DOHH2 (cell line): ENCODE results near the gene SPATA24.
A peak's percentile ranks its signal among the peaks of the same experiment; 100 is the strongest.

Experiments
- CTCF ChIP-seq: fragments of 200-600 bp; sonication (generic); IDR thresholded peaks from one replicate; pipeline ENCODE4 v1.5.1; 2014; ENCODE audit warnings: antibody characterized with exemption, mild to moderate bottlenecking, low read depth, low read length; ENCODE audit not compliant: poor library complexity, severe bottlenecking
- EZH2phosphoT487 ChIP-seq: fragments of 200-600 bp; sonication (generic); IDR thresholded peaks from 2 replicates; pipeline ENCODE4 v1.6.1; 2017; ENCODE audit warnings: borderline replicate concordance, mild to moderate bottlenecking, antibody characterized with exemption, low read length, moderate library complexity, mixed read lengths

DNA sequence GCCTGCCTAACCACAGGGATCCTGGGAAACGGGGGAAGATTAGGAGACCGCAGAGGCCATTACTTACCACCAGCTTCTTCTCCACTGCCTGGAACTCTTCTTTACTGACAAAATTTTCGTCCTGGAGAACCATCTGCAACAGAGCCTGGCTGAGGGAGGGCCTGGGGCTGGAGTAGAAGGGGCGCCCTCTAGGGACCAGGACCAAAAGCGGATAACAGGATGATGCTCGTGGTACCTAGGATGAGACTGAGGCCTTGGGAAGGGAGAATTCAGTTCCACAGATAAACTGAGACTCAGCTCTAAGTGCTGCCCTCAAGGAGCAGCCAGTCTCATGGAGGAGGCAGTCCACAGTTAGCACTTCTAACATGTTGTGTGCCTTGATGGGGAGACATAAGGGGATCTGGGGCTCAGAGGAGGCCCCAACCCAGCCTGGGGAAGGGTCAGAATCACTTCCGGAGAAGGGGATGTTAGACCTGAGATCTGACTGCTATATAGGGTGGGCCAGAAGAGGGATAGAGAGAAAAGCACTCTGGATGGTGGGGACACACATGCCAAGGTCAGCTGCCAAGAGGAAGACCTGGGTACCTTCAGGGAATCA is 1.2 kb downstream of the SPATA24 start:
- TF ChIP-seq CTCF (peak; percentile 87), EZH2phosphoT487 (no peak)
